ENCODE measurements around the gene IL17B.

- no peak for TF ChIP-seq CTCF (IDR thresholded peaks at IDR 0.05)
- no peak for TF ChIP-seq POLR2A (IDR thresholded peaks at IDR 0.05)
Observed at GRCh38 chr5:149325894-149326293, 53.2 kb downstream of the IL17B start.

Measured in Peyer's patch (tissue), 4 donors.